Stimulated activated CD4-positive, alpha-beta T cell treated with anti-CD3 and anti-CD28 coated beads, Interleukin-4, amount 100 ng/mL, for 24 hours (primary cell): ENCODE results near the gene PPP1R13L.
"Not testable (repeated sequence)": the region's sequence is repeated elsewhere in the genome, so short reads cannot be mapped to it uniquely, and the experiment has no call there.

Source experiments
- DNase-seq: peaks from one replicate; pipeline ENCODE4 v3.0.0-alpha.2; 2020

The PPP1R13L gene

GRCh38 chr19:45344621-45345505 is 60.0 kb downstream of the PPP1R13L start:
- no peak for DNase-seq

GRCh38 chr19:45342911-45343310 is 62.0 kb downstream of the PPP1R13L start:
- DNase-seq = no peak

DNA sequence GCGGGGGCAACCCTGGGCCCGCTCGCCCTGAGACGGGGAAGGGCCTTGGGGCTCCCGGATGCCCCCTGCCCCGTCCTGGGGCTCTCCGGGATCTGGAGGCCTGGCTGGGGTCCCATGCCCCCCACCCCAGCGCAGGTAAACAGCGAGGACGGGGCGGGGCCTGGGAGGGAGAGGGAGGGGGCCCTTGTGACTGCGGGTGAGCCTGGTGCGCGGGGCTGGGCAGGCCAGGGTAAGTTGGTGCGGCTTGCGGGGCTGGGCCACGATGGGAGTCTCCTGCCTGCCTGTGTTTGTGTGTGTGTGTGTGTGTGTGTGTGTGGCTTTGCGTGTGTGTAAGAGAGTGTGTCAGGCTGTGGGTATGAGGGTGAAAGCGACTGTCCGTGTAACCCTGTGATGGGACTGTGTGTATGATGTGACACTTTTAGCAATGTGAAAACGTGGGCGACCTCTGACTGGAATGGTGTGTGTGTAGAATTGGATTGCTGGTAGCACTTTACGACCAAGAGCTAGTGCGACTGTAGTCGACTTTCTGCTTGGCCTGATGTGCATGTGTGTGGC is 63.9 kb downstream of the PPP1R13L start:
- DNase-seq = no peak

DNA sequence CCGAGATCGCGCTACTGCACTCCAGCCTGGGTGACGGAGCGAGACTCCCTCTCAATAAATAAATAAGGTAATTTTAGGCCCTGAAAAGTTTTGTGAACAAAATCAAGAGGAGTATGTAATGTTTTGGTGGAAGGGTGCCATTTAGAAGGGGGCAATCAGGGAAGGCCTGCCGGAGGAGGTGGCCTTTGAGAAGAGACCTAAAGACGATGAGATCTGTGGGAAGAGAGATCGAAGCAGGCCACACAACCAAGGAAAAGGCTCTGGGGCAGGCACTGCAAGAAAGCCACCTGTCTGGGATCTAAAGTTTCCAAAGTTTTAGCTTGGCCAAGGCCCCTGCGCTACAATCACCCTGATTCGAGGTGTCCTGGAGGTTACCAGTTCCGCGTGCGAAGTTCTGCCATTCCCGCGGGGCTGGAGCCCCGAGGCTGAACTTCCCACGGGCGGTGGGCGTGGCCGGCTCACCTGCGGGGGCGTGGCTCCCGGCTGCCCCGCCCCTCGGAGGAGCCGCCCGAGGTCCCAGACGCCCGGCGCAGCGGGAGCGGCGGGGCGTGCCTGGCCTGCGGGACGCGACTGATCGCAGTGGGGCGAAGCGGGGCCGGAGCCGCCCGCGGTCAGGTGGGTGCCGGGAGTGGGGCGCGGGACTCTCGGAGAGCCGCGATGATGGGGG is 64.5 kb downstream of the PPP1R13L start, which contains the start of gene KLC3:
Gene KLC3 (plus strand): TSS at position 519 of the 667 bp plus-strand sequence. CDS start 4,792 bp downstream, outside the sequence.
- peak; percentile 21 for DNase-seq

- no peak for DNase-seq
These were observed 65.2 kb downstream of the PPP1R13L start for GRCh38 chr19:45339629-45340028.

GRCh38 chr19:45336696-45337251 is 68.1 kb downstream of the PPP1R13L start:
- no peak for DNase-seq

GRCh38 chr19:45334881-45335280 is 70.0 kb downstream of the PPP1R13L start:
- DNase-seq = not testable (repeated sequence)

DNA sequence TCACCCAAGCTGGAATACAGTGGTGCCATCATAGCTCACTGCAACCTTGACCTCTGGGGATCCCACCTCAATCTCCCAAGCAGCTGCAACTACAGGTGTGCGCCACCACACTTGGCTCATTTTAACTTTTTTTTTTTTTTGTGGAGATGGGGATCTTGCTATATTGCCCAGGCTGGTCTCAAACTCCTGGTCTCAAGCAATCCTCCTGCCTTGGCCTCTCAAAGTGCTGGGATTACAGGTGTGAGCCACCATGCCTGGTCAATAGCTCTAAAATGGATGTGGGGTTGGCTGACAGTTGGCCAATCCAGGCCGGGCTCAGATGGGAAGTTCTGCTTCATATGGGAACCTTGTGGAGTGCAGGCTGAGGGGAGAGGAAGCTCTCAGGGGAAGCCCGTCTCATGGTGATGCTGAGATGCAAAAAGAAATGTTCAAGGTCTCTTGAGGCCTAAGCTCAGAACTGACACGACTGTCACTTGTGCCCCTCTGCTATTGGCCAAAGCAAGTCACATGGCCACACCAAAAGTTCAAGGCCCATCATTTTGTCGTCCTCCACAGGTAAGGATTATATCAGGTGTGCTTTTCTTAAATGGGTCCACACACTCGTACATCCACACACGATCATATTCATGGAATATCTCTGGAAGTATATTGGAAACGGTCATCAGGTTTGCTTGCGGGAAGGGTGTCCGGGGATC is 71.1 kb downstream of the PPP1R13L start:
- no peak for DNase-seq

DNA sequence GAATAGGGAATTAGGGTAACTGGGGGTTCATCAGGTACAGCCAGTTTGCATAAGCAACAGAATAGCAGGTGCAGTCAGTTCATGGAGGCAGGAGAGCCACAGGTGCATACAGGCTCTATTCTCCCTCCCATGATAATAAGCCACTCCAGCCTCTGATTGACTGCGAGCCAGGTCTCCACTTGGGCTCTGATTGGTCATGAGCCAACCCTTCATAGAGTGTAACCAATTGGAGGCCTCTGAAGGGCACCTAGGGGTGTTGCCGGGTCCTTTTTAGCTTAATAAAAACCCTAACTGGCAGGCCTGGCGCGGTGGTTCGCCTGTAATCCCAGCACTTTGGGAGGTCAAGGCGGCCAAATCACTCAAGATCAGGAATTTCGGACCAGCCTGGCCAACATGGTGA is 73.5 kb downstream of the PPP1R13L start:
- no peak for DNase-seq
